Caco-2 (cell line): ENCODE results near the gene BRD3OS. TPM values are rescaled to one million over a fixed set of nuclear protein-coding genes. Genes with fewer than 3 reads are reported as not detected.

Experiments used
- BruUV-seq: library from RNA; stranded (reverse); fragments of 400-500 nt; replicated peaks from 2 replicates; lab custom pipeline; 2021; lab: Mats Ljungman, UMichigan
- CTCF ChIA-PET: fragments of 300-600 bp; sonication (Branson Sonifier 250); formaldehyde crosslinking; loops from one replicate; lab custom pipeline; 2022; ENCODE audit warnings: antibody characterized with exemption; lab: Charles Lee
- POLR2A ChIA-PET: fragments of 300-600 bp; sonication (Branson Sonifier 250); formaldehyde crosslinking; loops from one replicate; lab custom pipeline; 2022; ENCODE audit warnings: antibody characterized with exemption; lab: Charles Lee
- DNase-seq, 2 experiments: peaks; one replicate each; pipeline versions ENCODE4 v3.0.0 to v3.0.0-alpha.2; 2020 to 2022
- H3K27me3 ChIP-seq: replicated peaks from 2 replicates; pipeline ENCODE4 v1.6.0; 2011; ENCODE audit warnings: low read length; ENCODE audit not compliant: control insufficient read depth, insufficient read depth
- H3K36me3 ChIP-seq: 2 replicates; pipeline ENCODE4 v1.5.1; 2011; ENCODE audit warnings: low read length; ENCODE audit not compliant: control insufficient read depth, insufficient read depth
- H3K4me1 ChIP-seq: fragments of 250-450 bp; sonication (Bioruptor Pico); 2 replicates; pipeline ENCODE4 v1.5.1; 2020; ENCODE audit warnings: mild to moderate bottlenecking
- H3K4me3 ChIP-seq: 2 replicates; pipeline ENCODE4 v1.5.1; 2011; ENCODE audit warnings: low read depth, mild to moderate bottlenecking, control low read depth, low read length
- H3K9me3 ChIP-seq: fragments of 250-450 bp; sonication (Bioruptor Pico); 2 replicates; pipeline ENCODE4 v1.5.1; 2020; ENCODE audit warnings: mild to moderate bottlenecking, moderate library complexity
- H3K27ac Mint-ChIP-seq: one replicate; pipeline ENCODE4 v1.8.0; 2022; ENCODE audit warnings: mixed read lengths; ENCODE audit not compliant: unreplicated experiment
- H3K27me3 Mint-ChIP-seq: one replicate; pipeline ENCODE4 v1.8.0; 2022; ENCODE audit warnings: mixed read lengths; ENCODE audit not compliant: insufficient read depth, unreplicated experiment
- H3K36me3 Mint-ChIP-seq: one replicate; pipeline ENCODE4 v1.8.0; 2022; ENCODE audit warnings: mild to moderate bottlenecking, mixed read lengths; ENCODE audit not compliant: insufficient read depth, unreplicated experiment
- H3K4me1 Mint-ChIP-seq: one replicate; pipeline ENCODE4 v1.8.0; 2022; ENCODE audit warnings: low read depth, mixed read lengths; ENCODE audit not compliant: unreplicated experiment
- H3K4me3 Mint-ChIP-seq: one replicate; pipeline ENCODE4 v1.8.0; 2022; ENCODE audit warnings: mild to moderate bottlenecking, moderate library complexity, mixed read lengths; ENCODE audit not compliant: unreplicated experiment
- H3K9me3 Mint-ChIP-seq: one replicate; pipeline ENCODE4 v1.8.0; 2022; ENCODE audit warnings: mixed read lengths; ENCODE audit not compliant: unreplicated experiment
- CTCF ChIP-seq, 2 experiments: fragments of 200-600 bp in 1 of 2; IDR thresholded peaks; 1 replicate in 1 of 2; 2 replicates in 1 of 2; pipeline versions ENCODE4 v1.5.1 to v1.8.0; 2011 to 2022; ENCODE audit warnings: antibody characterized with exemption in 1 of 2, control low read depth in 1 of 2, inconsistent platforms in 1 of 2, low read depth in 1 of 2, low read length in 1 of 2, mild to moderate bottlenecking in 1 of 2, moderate library complexity in 1 of 2; ENCODE audit not compliant: insufficient read depth in 1 of 2, severe bottlenecking in 1 of 2, unreplicated experiment in 1 of 2
- intact Hi-C: fragments of 100-400 bp; cut with micrococcal nuclease; formaldehyde crosslinking; loops from one replicate; pipeline ENCODE4 v1.10.0; 2022; ENCODE audit not compliant: unreplicated experiment
- total RNA-seq: library from RNA; stranded (reverse); gene quantifications from 2 replicates; pipeline ENCODE4 v1.2.3, GENCODE V29; 2022

The BRD3OS gene
- total RNA-seq, 1 experiment from 2014 or later: 9.4 TPM

GRCh38 chr9:134049772-134050588 lies 24.7 kb downstream of the BRD3OS start:
- BruUV-seq: no TSS peak
- TF ChIP-seq CTCF (IDR thresholded peaks at IDR 0.05; ENCODE audit: insufficient read depth in 1 of 2, low read depth in 1 of 2, low read length in 1 of 2, severe bottlenecking in 1 of 2, unreplicated experiment in 1 of 2): no peak
- intact Hi-C loops: no loop called here
- no peak for DNase-seq
- Histone ChIP-seq H3K36me3 (peaks cover 3% of the 10 kb centered on the region), H3K27me3 (no peaks in the 10 kb centered on the region), H3K9me3 (no peaks in the 10 kb centered on the region), H3K4me1 (no peaks in the 10 kb centered on the region), H3K4me3 (no peak overlapping the region)
- H3K27me3 Mint-ChIP-seq: no peaks in the 10 kb centered on the region
- H3K4me1 Mint-ChIP-seq: no peaks in the 10 kb centered on the region
- H3K27ac Mint-ChIP-seq: no peak overlapping the region
- CTCF ChIA-PET: no interaction called here
- POLR2A ChIA-PET: no interaction called here
- no peaks in the 10 kb centered on the region for H3K9me3 Mint-ChIP-seq
- peaks cover 51% of the 10 kb centered on the region for H3K36me3 Mint-ChIP-seq
- no peak overlapping the region for H3K4me3 Mint-ChIP-seq

GRCh38 chr9:134050726-134051125 lies 25.4 kb downstream of the BRD3OS start:
- POLR2A ChIA-PET: no interaction called here
- H3K27me3 Mint-ChIP-seq: no peaks in the 10 kb centered on the region
- H3K36me3 ChIP-seq: peaks cover 3% of the 10 kb centered on the region
- no peaks in the 10 kb centered on the region for H3K9me3 Mint-ChIP-seq
- peaks cover 49% of the 10 kb centered on the region for H3K36me3 Mint-ChIP-seq
- intact Hi-C loops: no loop called here
- CTCF ChIA-PET: no interaction called here
- no peaks in the 10 kb centered on the region for H3K27me3 ChIP-seq
- DNase-seq: no peak
- no peak overlapping the region for H3K4me3 ChIP-seq
- no peak overlapping the region for H3K27ac Mint-ChIP-seq
- H3K4me3 Mint-ChIP-seq: no peak overlapping the region
- BruUV-seq: no TSS peak
- no peak for TF ChIP-seq CTCF (IDR thresholded peaks at IDR 0.05; ENCODE audit: insufficient read depth in 1 of 2, low read depth in 1 of 2, low read length in 1 of 2, severe bottlenecking in 1 of 2, unreplicated experiment in 1 of 2)
- no peaks in the 10 kb centered on the region for H3K4me1 ChIP-seq
- no peaks in the 10 kb centered on the region for H3K9me3 ChIP-seq
- no peaks in the 10 kb centered on the region for H3K4me1 Mint-ChIP-seq

GRCh38 chr9:134051319-134051718 lies 26.0 kb downstream of the BRD3OS start:
- no peaks in the 10 kb centered on the region for H3K4me1 ChIP-seq
- no peak overlapping the region for H3K4me3 ChIP-seq
- no peaks in the 10 kb centered on the region for H3K27me3 ChIP-seq
- POLR2A ChIA-PET: no interaction called here
- BruUV-seq: no TSS peak
- CTCF ChIA-PET: no interaction called here
- intact Hi-C loops: no loop called here
- no peak for TF ChIP-seq CTCF (IDR thresholded peaks at IDR 0.05; ENCODE audit: insufficient read depth in 1 of 2, low read depth in 1 of 2, low read length in 1 of 2, severe bottlenecking in 1 of 2, unreplicated experiment in 1 of 2)
- no peaks in the 10 kb centered on the region for H3K9me3 ChIP-seq
- no peak overlapping the region for H3K27ac Mint-ChIP-seq
- H3K9me3 Mint-ChIP-seq: no peaks in the 10 kb centered on the region
- peaks cover 3% of the 10 kb centered on the region for H3K36me3 ChIP-seq
- no peak for DNase-seq
- H3K36me3 Mint-ChIP-seq: peaks cover 49% of the 10 kb centered on the region
- no peaks in the 10 kb centered on the region for H3K27me3 Mint-ChIP-seq
- H3K4me1 Mint-ChIP-seq: no peaks in the 10 kb centered on the region
- H3K4me3 Mint-ChIP-seq: no peak overlapping the region
